Naive thymus-derived CD4-positive, alpha-beta T cell (primary cell): ENCODE data around the gene RPL7A. TPM values are rescaled to one million over a fixed set of nuclear protein-coding genes. Genes with fewer than 3 reads are reported as not detected.
"Not testable (repeated sequence)": the region's sequence is repeated elsewhere in the genome, so short reads cannot be mapped to it uniquely, and the experiment has no call there.

Experiments used
- ATAC-seq: fragments of 150-1000 bp; cut with Tn5 transposase; 2 replicates; pipeline ENCODE4 v1.10.0; 2021; ENCODE audit warnings: mild to moderate bottlenecking, moderate library complexity
- CTCF ChIA-PET: fragments of 350-600 bp; sonication (Branson Sonifier 250); formaldehyde crosslinking; loops from one replicate; lab custom pipeline; 2021; ENCODE audit warnings: antibody characterized with exemption; lab: Charles Lee
- POLR2A ChIA-PET: fragments of 350-600 bp; sonication (Branson Sonifier 250); formaldehyde crosslinking; loops from one replicate; lab custom pipeline; 2021; ENCODE audit warnings: antibody characterized with exemption, inconsistent platforms; lab: Charles Lee
- DNase-seq, 9 donors: peaks; one replicate each; pipeline versions ENCODE4 v3.0.0 to v3.0.0-alpha.2; 2020 to 2022; ENCODE audit warnings: mixed read lengths in 1 of 9
- H3K27ac ChIP-seq: one replicate; pipeline ENCODE4 v1.7.0; 2013; ENCODE audit warnings: mild to moderate bottlenecking, low read depth, low read length, moderate library complexity
- H3K27me3 ChIP-seq, 2 donors: one replicate each; pipeline ENCODE4 v1.7.0; 2013; ENCODE audit warnings: low read length in 2 of 2, mild to moderate bottlenecking in 2 of 2, moderate library complexity in 2 of 2; ENCODE audit not compliant: control insufficient read depth in 2 of 2, insufficient read depth in 2 of 2
- H3K36me3 ChIP-seq, 3 experiments: 1 replicate in 2 of 3; 2 replicates in 1 of 3; pipeline ENCODE4 v1.7.0; 2013; ENCODE audit warnings: low read length in 3 of 3, mild to moderate bottlenecking in 3 of 3, moderate library complexity in 1 of 3; ENCODE audit not compliant: insufficient read depth in 3 of 3, control insufficient read depth in 2 of 3
- H3K4me1 ChIP-seq, 2 donors: one replicate each; pipeline ENCODE4 v1.7.0; 2013; ENCODE audit warnings: low read length in 2 of 2, mild to moderate bottlenecking in 2 of 2, moderate library complexity in 1 of 2; ENCODE audit not compliant: control insufficient read depth in 2 of 2, insufficient read depth in 2 of 2
- H3K4me3 ChIP-seq: 2 replicates; pipeline ENCODE4 v1.7.0; 2013; ENCODE audit warnings: mild to moderate bottlenecking, low read length
- H3K9me3 ChIP-seq, 3 experiments: 1 replicate in 2 of 3; 2 replicates in 1 of 3; pipeline ENCODE4 v1.7.0; 2013; ENCODE audit warnings: low read length in 3 of 3; ENCODE audit not compliant: control insufficient read depth in 2 of 3
- H3K27ac Mint-ChIP-seq, 9 donors: one replicate each; pipeline ENCODE4 v1.8.0; 2020 to 2022; ENCODE audit warnings: mixed read lengths in 9 of 9, mild to moderate bottlenecking in 8 of 9, moderate library complexity in 5 of 9, inconsistent platforms in 2 of 9
- H3K27me3 Mint-ChIP-seq, 5 donors: one replicate each; pipeline ENCODE4 v1.8.0; 2021 to 2022; ENCODE audit warnings: mixed read lengths in 5 of 5, mild to moderate bottlenecking in 1 of 5
- H3K36me3 Mint-ChIP-seq, 5 donors: one replicate each; pipeline ENCODE4 v1.8.0; 2020 to 2022; ENCODE audit warnings: mixed read lengths in 5 of 5, mild to moderate bottlenecking in 3 of 5, inconsistent platforms in 1 of 5
- H3K4me1 Mint-ChIP-seq, 7 donors: one replicate each; pipeline ENCODE4 v1.8.0; 2020 to 2022; ENCODE audit warnings: mixed read lengths in 7 of 7, mild to moderate bottlenecking in 3 of 7, inconsistent platforms in 1 of 7
- H3K4me3 Mint-ChIP-seq, 10 donors: one replicate each; pipeline ENCODE4 v1.8.0; 2020 to 2022; ENCODE audit warnings: mild to moderate bottlenecking in 10 of 10, mixed read lengths in 10 of 10, moderate library complexity in 6 of 10, inconsistent platforms in 2 of 10
- H3K9me3 Mint-ChIP-seq, 11 donors: one replicate each; pipeline ENCODE4 v1.8.0; 2020 to 2022; ENCODE audit warnings: mixed read lengths in 11 of 11, mild to moderate bottlenecking in 4 of 11, inconsistent platforms in 1 of 11, moderate library complexity in 1 of 11
- intact Hi-C, 2 donors: fragments of 100-400 bp; cut with micrococcal nuclease; formaldehyde crosslinking; loops; one replicate each; pipeline ENCODE4 v1.15.1; 2023
- polyA plus RNA-seq, 2 donors: library from polyadenylated mRNA; unstranded; fragments of 300-500 nt; fragmentation: Illumina TruSeq; gene quantifications; one replicate each; pipeline ENCODE4 v1.2.3, GENCODE V29; 2021
- total RNA-seq, 6 experiments: library from RNA in 5 of 6; stranded (reverse) in 5 of 6; gene quantifications; 1 replicate in 5 of 6; 2 replicates in 1 of 6; pipeline ENCODE4 v1.2.3 and lab custom pipeline; 2021 to 2026

The RPL7A gene
- total and polyA plus RNA-seq, 7 experiments from 2014 or later, result 1,347 to 2,815 (median 2,127) TPM

GRCh38 chr9:133377280-133377679, 29.3 kb downstream of the RPL7A start:
- Mint-ChIP-seq H3K4me3 (peak overlapping the region; percentile 31 to 85 (median 66)), H3K27ac (peak overlapping the region in 2 of 9 donors; percentile 48 to 71), H3K36me3 (peaks cover 0 to 15% (median 0%) of the 10 kb centered on the region in 5 donors), H3K4me1 (peaks cover 19 to 34% (median 22%) of the 10 kb centered on the region in 7 donors)
- CTCF ChIA-PET, result interaction anchor here (0.6 kb wide), 1 partner anchor 224 kb away, joined by 9 read pairs; no protein-coding TSS in a partner anchor
- H3K27ac ChIP-seq, ATAC-seq, H3K9me3 ChIP-seq, H3K27me3 ChIP-seq, H3K4me3 ChIP-seq, H3K27me3 Mint-ChIP-seq, H3K9me3 Mint-ChIP-seq, H3K36me3 ChIP-seq, DNase-seq: not testable (repeated sequence)
- POLR2A ChIA-PET, result interaction anchor here (1.0 to 1.2 kb wide), 5 partner anchors 21 to 82 kb away, joined by 3 to 7 read pairs (median 3); partner anchors contain the start of genes CACFD1, MED22, RPL7A and SURF1
- intact Hi-C loops, result loop anchor here (2.0 to 10.0 kb wide), 5 partner anchors 28 to 788 kb away; partner anchors contain the start of genes BRD3OS (in 1 of the 2), REXO4 (in 1 of the 2) and RNU6ATAC (in 1 of the 2)
- H3K4me1 ChIP-seq, result peaks cover 18 to 25% of the 10 kb centered on the region in 2 donors

- no peak overlapping the region for H3K27ac Mint-ChIP-seq
- ChIA-PET POLR2A (interaction anchor here (0.7 kb wide), 1 partner anchor 82 kb away, joined by 3 read pairs; the partner anchor contains the start of gene CACFD1), CTCF (interaction anchor here (0.6 kb wide), 1 partner anchor 225 kb away, joined by 9 read pairs; no protein-coding TSS in a partner anchor)
- Histone ChIP-seq H3K36me3 (peaks cover 0 to 5% (median 0%) of the 10 kb centered on the region in 3 experiments), H3K4me3 (no peak overlapping the region), H3K9me3 (no peaks in the 10 kb centered on the region), H3K27ac (no peak overlapping the region), H3K27me3 (no peaks in the 10 kb centered on the region), H3K4me1 (peaks cover 13 to 20% of the 10 kb centered on the region in 2 donors)
- peaks cover 0 to 4% (median 0%) of the 10 kb centered on the region in 5 donors for H3K27me3 Mint-ChIP-seq
- no peaks in the 10 kb centered on the region for H3K9me3 Mint-ChIP-seq
- intact Hi-C loops, result loop anchor here (2.0 to 10.0 kb wide), 5 partner anchors 27 to 787 kb away; partner anchors contain the start of genes BRD3OS (in 1 of the 2), REXO4 (in 1 of the 2) and RNU6ATAC (in 1 of the 2)
- H3K4me1 Mint-ChIP-seq, result peaks cover 15 to 29% (median 18%) of the 10 kb centered on the region in 7 donors
- no peak for DNase-seq
- H3K4me3 Mint-ChIP-seq, result peak overlapping the region in 4 of 10 donors; percentile 12 to 85 (median 56)
- ATAC-seq, result no peak
- peaks cover 0 to 14% (median 0%) of the 10 kb centered on the region in 5 donors for H3K36me3 Mint-ChIP-seq
Measured at GRCh38 chr9:133377721-133378216, 29.8 kb downstream of the RPL7A start.

- Mint-ChIP-seq H3K4me3 (peak overlapping the region in 5 of 10 donors; percentile 12 to 49 (median 27)), H3K4me1 (peaks cover 8 to 23% (median 13%) of the 10 kb centered on the region in 7 donors), H3K27me3 (peaks cover 0 to 4% (median 0%) of the 10 kb centered on the region in 5 donors), H3K9me3 (no peaks in the 10 kb centered on the region), H3K27ac (peak overlapping the region in 1 of 9 donors; percentile 77), H3K36me3 (peaks cover 0 to 9% (median 0%) of the 10 kb centered on the region in 5 donors)
- H3K27me3 ChIP-seq, result no peaks in the 10 kb centered on the region
- DNase-seq (no peak), ATAC-seq (no peak)
- peaks cover 8 to 13% of the 10 kb centered on the region in 2 donors for H3K4me1 ChIP-seq
- H3K9me3 ChIP-seq, result no peaks in the 10 kb centered on the region
- CTCF ChIA-PET, result interaction anchor here (0.6 kb wide), 1 partner anchor 336 kb away, joined by 3 read pairs; no protein-coding TSS in a partner anchor
- POLR2A ChIA-PET, result interaction anchor here (0.7 to 1.0 kb wide), 2 partner anchors 30 to 81 kb away, joined by 3 read pairs; partner anchors contain the start of genes CACFD1, MED22 and RPL7A
- intact Hi-C loops, result loop anchor here in 1 of 2 donors (5.0 to 10.0 kb wide), 3 partner anchors 194 to 786 kb away; partner anchors contain the start of genes BRD3OS and RNU6ATAC
- H3K27ac ChIP-seq, result no peak overlapping the region
- no peaks in the 10 kb centered on the region for H3K36me3 ChIP-seq
- H3K4me3 ChIP-seq, result no peak overlapping the region
Measured at GRCh38 chr9:133378408-133378962, 30.5 kb downstream of the RPL7A start.

GRCh38 chr9:133379153-133380086, 31.4 kb downstream of the RPL7A start:
- ATAC-seq (no peak), DNase-seq (no peak)
- no peaks in the 10 kb centered on the region for H3K9me3 Mint-ChIP-seq
- H3K36me3 ChIP-seq, result no peaks in the 10 kb centered on the region
- peaks cover 0 to 4% (median 0%) of the 10 kb centered on the region in 5 donors for H3K27me3 Mint-ChIP-seq
- no peaks in the 10 kb centered on the region for H3K27me3 ChIP-seq
- no peak overlapping the region for H3K4me3 Mint-ChIP-seq
- intact Hi-C loops, result loop anchor here in 1 of 2 donors (5.0 to 10.0 kb wide), 3 partner anchors 195 to 785 kb away; partner anchors contain the start of genes BRD3OS and RNU6ATAC
- no peaks in the 10 kb centered on the region for H3K9me3 ChIP-seq
- peaks cover 6 to 14% (median 8%) of the 10 kb centered on the region in 7 donors for H3K4me1 Mint-ChIP-seq
- no peak overlapping the region for H3K4me3 ChIP-seq
- H3K4me1 ChIP-seq, result peaks cover 5 to 8% of the 10 kb centered on the region in 2 donors
- ChIA-PET POLR2A (interaction anchor here (0.6 to 1.0 kb wide), 2 partner anchors 31 to 260 kb away, joined by 3 to 5 read pairs; partner anchors contain the start of genes MED22 and RPL7A), CTCF (no interaction called here)
- H3K36me3 Mint-ChIP-seq, result peaks cover 0 to 7% (median 0%) of the 10 kb centered on the region in 5 donors
- no peak overlapping the region for H3K27ac ChIP-seq
- no peak overlapping the region for H3K27ac Mint-ChIP-seq

GRCh38 chr9:133380734-133381133, 32.7 kb downstream of the RPL7A start:
- H3K4me1 Mint-ChIP-seq, result peaks cover 0 to 7% (median 0%) of the 10 kb centered on the region in 7 donors
- H3K36me3 ChIP-seq, result no peaks in the 10 kb centered on the region
- H3K27me3 Mint-ChIP-seq, result peaks cover 0 to 4% (median 0%) of the 10 kb centered on the region in 5 donors
- no peaks in the 10 kb centered on the region for H3K36me3 Mint-ChIP-seq
- intact Hi-C loops, result no loop called here
- H3K27ac Mint-ChIP-seq, result no peak overlapping the region
- H3K4me3 Mint-ChIP-seq, result no peak overlapping the region
- no peaks in the 10 kb centered on the region for H3K9me3 ChIP-seq
- H3K9me3 Mint-ChIP-seq, result no peaks in the 10 kb centered on the region
- no peak overlapping the region for H3K4me3 ChIP-seq
- no peaks in the 10 kb centered on the region for H3K27me3 ChIP-seq
- ChIA-PET POLR2A (no interaction called here), CTCF (interaction anchor here (0.6 kb wide), 1 partner anchor 72 kb away, joined by 3 read pairs; no protein-coding TSS in a partner anchor)
- H3K27ac ChIP-seq, result no peak overlapping the region
- ATAC-seq (no peak), DNase-seq (no peak)
- H3K4me1 ChIP-seq, result peaks cover 0 to 5% of the 10 kb centered on the region in 2 donors
